Measurements from ENCODE around the gene AP2A2.

AP2A2 gene

DNA sequence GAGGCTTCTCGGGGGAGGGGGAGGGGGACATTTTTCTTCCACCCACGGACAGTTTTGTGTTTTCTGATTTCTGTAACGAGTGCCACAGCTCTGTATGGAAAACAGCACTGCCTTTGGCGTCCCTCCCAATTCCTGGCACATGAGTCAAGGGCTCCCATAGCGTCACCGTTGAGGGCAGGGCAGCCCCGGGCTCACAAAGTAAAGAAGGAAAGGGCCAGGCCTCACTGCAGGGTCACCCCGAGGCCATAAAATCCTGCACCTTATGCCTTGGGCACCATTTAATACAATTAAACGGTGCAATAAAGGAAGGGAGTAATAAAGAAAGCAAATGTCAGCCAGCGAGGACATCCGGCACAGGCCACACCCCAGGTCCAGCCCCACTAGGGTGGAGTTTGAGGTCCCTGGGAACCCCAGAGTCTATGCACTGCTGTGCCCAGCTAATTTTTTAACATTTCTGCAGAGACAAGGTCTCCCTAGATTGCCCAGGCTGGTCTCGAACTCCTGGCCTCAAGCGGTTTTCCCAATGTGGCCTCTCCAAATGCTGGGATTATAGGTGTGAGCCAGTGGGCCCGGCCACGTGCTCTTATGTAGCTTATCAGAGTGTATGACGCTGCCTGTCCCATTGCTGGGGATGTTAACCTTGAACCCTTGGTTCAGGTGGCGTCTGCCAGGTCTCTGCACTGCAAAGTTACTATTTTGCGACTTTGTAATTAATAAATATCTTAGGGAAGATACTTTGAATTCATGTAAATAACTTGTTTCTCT lies 135.4 kb downstream of the AP2A2 start:
- Histone ChIP-seq H3K4me2 (ENCODE audit: low read depth, low read length, poor library complexity, severe bottlenecking) (no peak overlapping the region), H3K9me2 (replicated peaks; ENCODE audit: low read depth, low read length) (no peaks in the 10 kb centered on the region), H3F3A (ENCODE audit: low read depth) (peaks cover 5% of the 10 kb centered on the region), H3K27me3 (ENCODE audit: insufficient read depth, low read length, poor library complexity, severe bottlenecking) (no peaks in the 10 kb centered on the region), H3K4me3 (ENCODE audit: low read length, poor library complexity, severe bottlenecking) (no peak overlapping the region), H3K9me3 (ENCODE audit: insufficient read depth, low read depth, low read length) (no peaks in the 10 kb centered on the region), H3K4me1 (ENCODE audit: insufficient read depth, low read length, poor library complexity, severe bottlenecking) (peaks cover 16% of the 10 kb centered on the region), H4K20me1 (ENCODE audit: insufficient read depth, low read length, poor library complexity, severe bottlenecking) (no peaks in the 10 kb centered on the region), H3K36me3 (ENCODE audit: insufficient read depth, low read length) (no peaks in the 10 kb centered on the region), H3K79me2 (ENCODE audit: insufficient read depth, low read length) (no peaks in the 10 kb centered on the region), H2AFZ (ENCODE audit: low read length) (no peak overlapping the region), H3K9ac (ENCODE audit: low read depth, low read length, poor library complexity, severe bottlenecking) (no peak overlapping the region)
- TF ChIP-seq EZH2phosphoT487 (IDR thresholded peaks at IDR 0.05; ENCODE audit: borderline replicate concordance) (no peak), CTCF (conservative IDR thresholded peaks at IDR 0.05; ENCODE audit: low read length) (no peak)

Data from Loucy (cell line).